NT2/D1 (cell line): Measurements from ENCODE around the gene FAM3D.

Source experiments
- DNase-seq: peaks from one replicate; pipeline ENCODE4 v3.0.0-alpha.2; 2011; ENCODE audit warnings: low read depth, low spot score
- H3K27me3 ChIP-seq: 2 replicates; pipeline ENCODE4 v1.6.0; 2011; ENCODE audit warnings: mild to moderate bottlenecking; ENCODE audit not compliant: insufficient read length, insufficient read depth
- H3K36me3 ChIP-seq: 2 replicates; pipeline ENCODE4 v1.6.1; 2011; ENCODE audit warnings: mild to moderate bottlenecking, low read length, mixed read lengths; ENCODE audit not compliant: insufficient read depth, insufficient read length
- H3K4me1 ChIP-seq: 2 replicates; pipeline ENCODE4 v1.5.1; 2011; ENCODE audit not compliant: insufficient read depth, insufficient read length
- H3K4me3 ChIP-seq: 2 replicates; pipeline ENCODE4 v1.5.1; 2011; ENCODE audit warnings: low read depth; ENCODE audit not compliant: insufficient read length
- H3K9ac ChIP-seq: 2 replicates; pipeline ENCODE4 v1.6.0; 2011; ENCODE audit warnings: low read depth; ENCODE audit not compliant: insufficient read length
- H3K9me3 ChIP-seq: 2 replicates; pipeline ENCODE4 v1.5.1; 2011; ENCODE audit warnings: mild to moderate bottlenecking, low read length; ENCODE audit not compliant: insufficient read depth
- SUZ12 ChIP-seq: IDR thresholded peaks from 2 replicates; pipeline ENCODE4 v1.6.1; 2011; ENCODE audit not compliant: insufficient read length, insufficient read depth; ENCODE audit errors: extremely low read depth
- YY1 ChIP-seq: IDR thresholded peaks from 2 replicates; pipeline ENCODE4 v1.6.1; 2011; ENCODE audit not compliant: insufficient read length, insufficient read depth
- ZNF274 ChIP-seq: IDR thresholded peaks from 2 replicates; pipeline ENCODE4 v1.6.1; 2011; ENCODE audit warnings: mild to moderate bottlenecking, low read depth, low read length

Gene FAM3D

DNA sequence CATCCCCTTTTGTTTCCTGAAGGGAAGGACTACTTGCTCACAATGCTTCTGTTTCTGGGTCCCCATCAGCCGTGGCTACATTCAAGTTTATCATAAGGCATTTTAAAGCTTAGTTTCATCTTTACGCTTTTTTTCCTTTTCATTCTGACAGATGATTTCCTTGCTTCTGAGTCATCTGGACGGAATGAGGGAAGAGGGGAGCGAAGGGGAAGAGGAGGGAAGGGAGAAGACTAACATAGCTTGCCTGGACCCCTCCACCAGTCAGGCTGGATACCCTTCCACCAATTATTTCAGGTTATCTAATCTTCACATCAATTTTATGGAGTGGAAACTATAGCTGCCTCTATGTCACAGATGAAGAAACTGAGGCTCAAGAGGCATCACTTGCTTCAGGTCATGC lies 27.6 kb downstream of the FAM3D start:
- TF ChIP-seq SUZ12 (no peak), ZNF274 (no peak), YY1 (no peak)
- Histone ChIP-seq H3K4me1 (no peaks in the 10 kb centered on the region), H3K9ac (no peak overlapping the region), H3K9me3 (no peaks in the 10 kb centered on the region; the same call in 1 of the 2 replicates), H3K36me3 (no peaks in the 10 kb centered on the region), H3K27me3 (peaks cover 55% of the 10 kb centered on the region), H3K4me3 (no peak overlapping the region)
- no peak for DNase-seq

DNA sequence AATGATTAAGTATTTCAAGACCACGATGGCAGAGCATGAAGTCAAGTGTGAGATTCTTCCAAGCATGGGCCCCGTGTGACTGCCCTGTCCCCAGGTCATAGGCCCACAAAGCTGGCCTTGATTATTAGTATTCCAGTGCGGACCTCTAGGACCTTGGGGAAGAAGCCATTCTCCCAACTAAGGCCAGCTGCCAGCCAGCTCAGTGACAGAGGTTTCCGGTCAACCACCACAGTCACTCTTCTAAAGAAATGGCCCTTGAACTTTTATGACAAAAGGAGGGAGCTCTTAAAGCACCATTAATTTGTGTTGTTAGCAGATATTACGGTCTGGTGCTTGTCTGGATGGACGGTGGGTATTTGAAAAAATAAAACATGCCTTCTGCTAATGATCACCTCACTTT lies 28.0 kb downstream of the FAM3D start:
- no peak overlapping the region for H3K9ac ChIP-seq
- TF ChIP-seq SUZ12 (no peak), ZNF274 (no peak), YY1 (no peak)
- DNase-seq: no peak
- H3K9me3 ChIP-seq: no peaks in the 10 kb centered on the region
- no peak overlapping the region for H3K4me3 ChIP-seq
- H3K27me3 ChIP-seq: peaks cover 55% of the 10 kb centered on the region
- no peaks in the 10 kb centered on the region for H3K36me3 ChIP-seq
- no peaks in the 10 kb centered on the region for H3K4me1 ChIP-seq

DNA sequence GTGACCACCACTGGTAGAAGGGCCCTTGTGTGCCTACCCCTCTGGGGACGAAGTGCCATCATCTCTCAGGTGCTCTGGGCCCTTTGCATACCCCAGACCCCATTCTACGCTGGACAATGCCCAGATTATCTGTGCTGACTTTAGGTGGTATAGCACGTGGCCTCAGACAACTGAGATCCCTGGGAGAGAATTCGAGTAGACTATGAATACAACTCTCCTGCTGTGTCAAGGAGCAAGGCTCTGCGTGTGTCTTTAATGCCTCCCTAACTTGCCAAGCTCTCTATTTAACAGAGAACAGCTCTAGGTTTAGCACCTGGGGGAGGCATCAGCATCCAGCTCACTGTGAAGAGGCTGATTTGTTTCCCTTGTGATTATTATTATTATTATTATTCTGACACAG lies 29.1 kb downstream of the FAM3D start:
- Histone ChIP-seq H3K4me1 (no peaks in the 10 kb centered on the region), H3K4me3 (no peak overlapping the region)
- no peak for DNase-seq

DNA sequence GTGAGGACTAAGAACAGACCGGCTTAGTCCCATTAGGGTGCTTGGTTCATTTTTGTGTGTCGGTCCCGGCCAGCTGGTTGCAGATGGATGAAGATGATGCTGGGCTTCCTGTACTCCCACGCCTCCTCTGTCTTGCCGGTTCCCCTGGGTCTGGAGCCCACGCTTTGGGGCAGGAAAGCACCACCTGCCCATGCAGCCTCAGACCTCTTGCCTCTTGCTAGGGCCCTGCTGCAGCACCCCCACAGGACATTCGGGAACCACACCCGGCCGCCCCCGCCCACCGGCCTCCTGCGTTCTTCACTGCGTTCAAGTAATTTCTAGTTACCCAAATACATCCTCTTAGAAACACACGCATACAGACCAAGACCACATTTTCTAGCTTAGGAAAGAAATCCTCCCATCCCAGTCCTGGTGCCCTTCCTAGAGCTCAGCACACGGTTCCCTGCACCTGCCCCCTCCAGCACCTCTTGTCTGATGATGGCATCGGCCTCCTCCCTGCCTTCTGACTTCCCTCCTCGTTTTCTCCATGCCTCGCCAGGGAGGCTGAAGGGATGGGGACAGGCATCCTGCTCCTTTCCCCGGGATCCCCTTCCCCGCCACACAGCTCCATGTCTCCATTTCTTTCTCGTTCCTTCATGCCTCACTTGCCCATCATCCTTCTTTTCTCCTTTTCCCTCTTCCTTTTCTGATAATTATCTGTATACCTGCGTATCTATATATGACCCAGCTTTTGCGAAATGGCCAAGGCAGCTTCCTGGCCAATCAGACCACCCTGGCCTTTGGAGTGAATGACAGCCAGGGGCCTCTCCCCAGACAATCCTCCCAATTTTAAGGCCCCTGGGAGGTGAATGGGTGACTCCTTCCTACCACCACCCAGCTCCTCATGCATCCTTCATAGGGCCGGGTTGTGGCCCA lies 30.9 kb downstream of the FAM3D start:
- H3K9me3 ChIP-seq: no peaks in the 10 kb centered on the region
- DNase-seq: no peak
- H3K36me3 ChIP-seq: no peaks in the 10 kb centered on the region
- TF ChIP-seq ZNF274 (no peak), SUZ12 (no peak), YY1 (no peak)
- no peak overlapping the region for H3K4me3 ChIP-seq
- no peak overlapping the region for H3K9ac ChIP-seq
- H3K27me3 ChIP-seq: peaks cover 35% of the 10 kb centered on the region
- no peaks in the 10 kb centered on the region for H3K4me1 ChIP-seq

More for the DNA sequence above, 29.1 kb downstream of the FAM3D start:
- H3K27me3 ChIP-seq: peaks cover 51% of the 10 kb centered on the region
- H3K9ac ChIP-seq: no peak overlapping the region
- H3K36me3 ChIP-seq: no peaks in the 10 kb centered on the region
- no peaks in the 10 kb centered on the region for H3K9me3 ChIP-seq
- no peak for TF ChIP-seq ZNF274

DNA sequence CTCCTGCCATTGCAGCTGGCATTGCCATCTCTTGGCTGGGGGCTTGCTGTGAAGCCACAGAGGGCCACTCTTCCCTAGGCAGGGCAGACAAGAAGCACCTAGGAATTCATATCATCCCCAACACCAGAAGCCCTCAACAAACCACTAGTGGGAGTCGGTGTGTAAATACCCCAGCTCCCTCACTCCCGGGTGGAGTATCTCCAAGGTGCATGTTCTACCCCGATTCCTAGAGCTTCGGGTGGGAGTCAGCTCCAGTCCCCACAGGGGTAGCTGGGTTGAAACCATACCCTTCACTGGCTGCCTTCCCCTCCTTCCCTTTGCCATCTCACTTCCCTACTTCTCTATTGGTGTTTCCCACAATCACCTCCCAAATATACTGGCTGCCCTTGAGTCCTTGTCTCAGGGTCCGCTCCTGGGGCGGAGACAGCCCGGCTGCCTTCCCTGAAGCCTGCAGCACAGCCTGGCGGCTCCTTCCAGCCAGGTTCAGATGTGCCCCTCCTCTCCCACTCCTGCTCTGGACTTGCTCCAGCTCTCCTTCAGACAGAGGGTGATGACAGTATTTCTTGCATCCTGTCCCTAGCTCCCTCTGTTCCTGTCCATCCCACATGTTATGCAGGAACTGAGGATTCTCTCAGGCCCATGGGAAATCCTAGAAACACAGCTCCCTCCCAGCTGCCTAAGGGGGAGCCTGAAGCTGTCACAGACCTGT lies 33.3 kb downstream of the FAM3D start:
- Histone ChIP-seq H3K4me1 (no peaks in the 10 kb centered on the region), H3K36me3 (no peaks in the 10 kb centered on the region), H3K9ac (no peak overlapping the region), H3K9me3 (no peaks in the 10 kb centered on the region), H3K27me3 (peaks cover 17% of the 10 kb centered on the region), H3K4me3 (no peak overlapping the region)
- no peak for TF ChIP-seq SUZ12
- DNase-seq: no peak

DNA sequence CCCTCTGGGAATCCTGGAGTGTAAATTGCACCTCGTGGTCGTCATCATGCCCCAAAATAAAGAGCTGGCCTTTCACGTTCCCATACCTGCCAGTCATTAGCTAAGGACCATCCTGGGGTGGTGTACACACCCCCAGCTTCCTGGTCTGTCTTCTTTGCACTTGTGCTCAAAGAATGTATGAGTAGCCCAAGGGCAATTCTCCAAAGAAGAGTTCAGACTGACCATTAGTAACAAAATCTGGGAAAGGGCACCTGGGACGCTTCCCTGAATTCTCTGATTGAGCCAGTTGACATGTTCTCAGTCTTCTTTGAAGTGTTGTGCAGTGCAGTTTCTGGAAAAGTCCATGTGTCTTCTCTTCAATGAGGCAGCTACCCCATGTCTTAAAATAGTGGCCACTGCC lies 34.8 kb downstream of the FAM3D start:
- H3K27me3 ChIP-seq: peaks cover 12% of the 10 kb centered on the region
- no peak for DNase-seq
- no peaks in the 10 kb centered on the region for H3K4me1 ChIP-seq
- H3K36me3 ChIP-seq: no peaks in the 10 kb centered on the region
- no peak overlapping the region for H3K4me3 ChIP-seq
- no peak overlapping the region for H3K9ac ChIP-seq
- no peak for TF ChIP-seq ZNF274
- no peak for TF ChIP-seq SUZ12
- no peak for TF ChIP-seq YY1
- H3K9me3 ChIP-seq: no peaks in the 10 kb centered on the region

DNA sequence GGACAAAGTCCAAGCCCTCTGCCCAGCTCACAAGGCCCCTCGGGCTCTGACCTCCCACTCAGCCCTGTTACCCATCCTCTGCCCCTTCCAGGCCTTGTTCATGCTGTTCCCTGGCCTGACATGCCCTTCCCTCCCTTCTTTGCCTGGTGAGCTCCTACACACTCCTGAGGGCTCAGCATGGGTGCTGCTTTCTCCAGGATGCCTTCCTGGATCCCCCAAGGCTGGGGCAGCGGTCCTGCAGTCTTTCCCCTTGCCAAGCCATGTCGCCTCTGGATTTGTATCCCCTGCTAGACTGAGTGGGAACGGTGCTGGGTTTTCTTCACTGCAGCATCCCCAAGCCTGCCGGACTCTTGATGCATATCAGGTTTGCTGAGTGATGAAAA lies 35.9 kb downstream of the FAM3D start:
- Histone ChIP-seq H3K9ac (no peak overlapping the region), H3K27me3 (peaks cover 2% of the 10 kb centered on the region), H3K9me3 (no peaks in the 10 kb centered on the region), H3K36me3 (no peaks in the 10 kb centered on the region), H3K4me1 (peaks cover 3% of the 10 kb centered on the region), H3K4me3 (no peak overlapping the region)
- TF ChIP-seq SUZ12: no peak
- no peak for TF ChIP-seq YY1
- no peak for TF ChIP-seq ZNF274
- no peak for DNase-seq
